B cell (primary cell): ENCODE measurements around the gene PIGM. TPM values are rescaled to one million over a fixed set of nuclear protein-coding genes. Genes with fewer than 3 reads are reported as not detected.

Experiments used
- ATAC-seq: fragments of 200-7000 bp; cut with Tn5 transposase; one replicate; pipeline ENCODE4 v1.10.0; 2021; ENCODE audit warnings: low read depth, mild to moderate bottlenecking, moderate number of reproducible peaks, moderate library complexity
- CTCF ChIA-PET: fragments of 350-600 bp; sonication (Branson Sonifier 250); formaldehyde crosslinking; loops from one replicate; lab custom pipeline; 2021; ENCODE audit warnings: antibody characterized with exemption, inconsistent platforms; lab: Charles Lee
- POLR2A ChIA-PET: fragments of 350-600 bp; sonication (Branson Sonifier 250); formaldehyde crosslinking; loops from one replicate; lab custom pipeline; 2021; ENCODE audit warnings: antibody characterized with exemption; lab: Charles Lee
- DNase-seq: peaks from one replicate; pipeline ENCODE4 v3.0.0; 2013
- H2AFZ ChIP-seq: 2 replicates; pipeline ENCODE4 v1.6.1; 2012; ENCODE audit warnings: mild to moderate bottlenecking, low read depth, low read length; ENCODE audit not compliant: insufficient read depth, poor library complexity, severe bottlenecking
- H3K27ac ChIP-seq, 2 donors: 1 replicate in 1 of 2; 2 replicates in 1 of 2; pipeline ENCODE4 v1.5.1; 2012 to 2013; ENCODE audit warnings: low read length in 2 of 2, mild to moderate bottlenecking in 2 of 2, moderate library complexity in 1 of 2
- H3K27me3 ChIP-seq, 4 experiments: fragments of 200-600 bp in 1 of 4; sonication (generic) in 1 of 4; replicated peaks in 1 of 4; 1 replicate in 2 of 4; 2 replicates in 2 of 4; pipeline versions ENCODE4 v1.6.1 to v1.7.0; 2013 to 2016; ENCODE audit warnings: low read length in 3 of 4, mild to moderate bottlenecking in 2 of 4, mixed read lengths in 1 of 4, moderate library complexity in 1 of 4; ENCODE audit not compliant: insufficient read depth in 4 of 4, control insufficient read depth in 3 of 4; ENCODE audit errors: control extremely low read depth in 1 of 4
- H3K36me3 ChIP-seq, 2 experiments: replicated peaks in 1 of 2; 1 replicate in 1 of 2; 2 replicates in 1 of 2; pipeline versions ENCODE4 v1.6.1 to v1.7.1; 2013; ENCODE audit warnings: low read length in 1 of 2; ENCODE audit not compliant: insufficient read depth in 2 of 2, control insufficient read depth in 1 of 2; ENCODE audit errors: control extremely low read depth in 1 of 2, extremely low read depth in 1 of 2
- H3K4me1 ChIP-seq, 2 donors: fragments of 200-600 bp in 1 of 2; sonication (generic) in 1 of 2; 1 replicate in 1 of 2; 2 replicates in 1 of 2; pipeline versions ENCODE4 v1.5.1 to v1.6.1; 2013 to 2017; ENCODE audit warnings: low read length in 2 of 2; ENCODE audit not compliant: control insufficient read depth in 2 of 2, insufficient read depth in 2 of 2
- H3K4me2 ChIP-seq: replicated peaks from 2 replicates; pipeline ENCODE3; 2012; ENCODE audit warnings: mild to moderate bottlenecking, low read depth, low read length; ENCODE audit not compliant: poor library complexity, severe bottlenecking
- H3K4me3 ChIP-seq, 5 experiments: fragments of 200-600 bp in 1 of 5; sonication (generic) in 1 of 5; 1 replicate in 3 of 5; 2 replicates in 2 of 5; pipeline versions ENCODE4 v1.5.1 to v1.7.0; 2011 to 2016; ENCODE audit warnings: low read length in 4 of 5, mild to moderate bottlenecking in 4 of 5, low read depth in 2 of 5, control low read depth in 1 of 5, moderate library complexity in 1 of 5; ENCODE audit not compliant: insufficient read depth in 1 of 5; ENCODE audit errors: control extremely low read depth in 1 of 5, extremely low read depth in 1 of 5
- H3K79me2 ChIP-seq: fragments of 200-600 bp; sonication (generic); one replicate; pipeline ENCODE4 v1.6.0; 2016; ENCODE audit warnings: low read length; ENCODE audit not compliant: control insufficient read depth, insufficient read depth
- H3K9ac ChIP-seq: fragments of 200-600 bp; sonication (generic); 2 replicates; pipeline ENCODE4 v1.6.1; 2017; ENCODE audit warnings: mild to moderate bottlenecking, low read length, moderate library complexity
- H3K9me3 ChIP-seq, 3 donors: one replicate each; pipeline versions ENCODE4 v1.6.1 to v1.7.1; 2013; ENCODE audit warnings: low read length in 2 of 3; ENCODE audit not compliant: control insufficient read depth in 2 of 3, insufficient read depth in 1 of 3; ENCODE audit errors: control extremely low read depth in 1 of 3
- H4K20me1 ChIP-seq: 2 replicates; pipeline ENCODE4 v1.6.0; 2012; ENCODE audit warnings: mild to moderate bottlenecking, low read length; ENCODE audit not compliant: insufficient read depth, control insufficient read depth, poor library complexity, severe bottlenecking
- H3K27ac Mint-ChIP-seq: one replicate; pipeline ENCODE4 v1.8.0; 2021; ENCODE audit warnings: mixed read lengths
- H3K27me3 Mint-ChIP-seq: one replicate; pipeline ENCODE4 v1.8.0; 2021; ENCODE audit warnings: mixed read lengths
- H3K4me1 Mint-ChIP-seq: one replicate; pipeline ENCODE4 v1.8.0; 2021; ENCODE audit warnings: mixed read lengths
- H3K4me3 Mint-ChIP-seq: one replicate; pipeline ENCODE4 v1.8.0; 2021; ENCODE audit warnings: mixed read lengths
- H3K9me3 Mint-ChIP-seq: one replicate; pipeline ENCODE4 v1.8.0; 2022; ENCODE audit warnings: mixed read lengths; ENCODE audit not compliant: insufficient read depth
- EZH2 ChIP-seq: IDR thresholded peaks from 2 replicates; pipeline ENCODE4 v1.6.1; 2012; ENCODE audit warnings: borderline replicate concordance, low read depth, mild to moderate bottlenecking, moderate library complexity, low read length; ENCODE audit not compliant: insufficient read depth, poor library complexity, severe bottlenecking
- WGBS: methylation state at CpG from one replicate; pipeline ENCODE4 v1.1.5; 2013; ENCODE audit warnings: missing lambda C conversion rate; ENCODE audit not compliant: insufficient coverage; 5-methylcytosine and 5-hydroxymethylcytosine counted together
- intact Hi-C: fragments of 100-400 bp; cut with micrococcal nuclease; formaldehyde crosslinking; loops from one replicate; pipeline ENCODE4 v1.10.0; 2022
- polyA plus RNA-seq: library from polyadenylated mRNA; depleted of rRNA; stranded (reverse); fragments of >200 nt; gene quantifications from 2 replicates; pipeline ENCODE4 v1.2.3, GENCODE V29; 2012
- total RNA-seq, 2 donors: library from RNA; stranded (reverse); fragments of 120-200 nt in 1 of 2; gene quantifications; 1 replicate in 1 of 2; 2 replicates in 1 of 2; pipeline versions ENCODE4 v1.2.3 to v1.2.4, GENCODE V29; 2013 to 2022
- TF ChIP-seq, protein P1 (sequence below): fragments of 200-600 bp; IDR thresholded peaks from one replicate; pipeline ENCODE4 v1.8.0; 2022; ENCODE audit warnings: antibody characterized with exemption, mild to moderate bottlenecking

Gene PIGM
- total and polyA plus RNA-seq, 2 donors (not counting 1 experiment from before 2014, with no cell fraction given), result 1.4 to 7.4 TPM

DNA sequence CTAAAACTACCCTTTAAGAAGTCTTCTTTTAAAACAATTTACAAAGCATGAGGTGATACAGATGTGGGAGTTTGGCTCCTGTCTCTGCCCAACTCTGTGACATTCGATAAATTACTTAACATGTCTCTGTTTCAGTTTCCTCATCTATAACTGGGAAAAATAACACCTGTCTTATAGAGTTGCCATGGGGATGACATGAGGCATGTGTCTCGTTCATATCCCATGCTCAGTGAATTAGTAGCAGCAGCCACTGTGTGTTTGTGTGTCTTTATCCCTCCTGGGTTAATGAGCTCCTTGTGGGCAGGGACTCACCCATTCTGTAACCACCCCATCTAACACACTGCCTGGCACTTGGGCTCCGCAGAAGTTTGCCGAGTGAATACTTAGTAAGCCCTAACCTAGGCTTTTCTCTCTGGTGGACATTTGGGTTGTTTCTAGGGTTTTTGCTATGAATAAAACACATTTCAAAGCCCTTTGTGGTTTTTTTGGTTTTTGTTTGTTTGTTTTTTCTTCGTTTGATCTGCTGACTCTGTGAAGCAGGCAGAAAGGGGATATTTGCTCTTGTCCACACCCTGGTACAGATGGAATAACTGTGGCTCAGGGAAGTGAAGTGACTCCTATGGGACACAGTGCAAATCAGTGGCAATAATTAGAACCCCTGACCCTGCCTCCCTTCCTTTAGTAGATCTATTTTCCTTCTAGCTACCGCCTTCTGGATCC is 48.8 kb upstream of the PIGM start:
- Mint-ChIP-seq H3K27me3 (peaks cover 53% of the 10 kb centered on the region), H3K4me1 (peaks cover 12% of the 10 kb centered on the region), H3K9me3 (no peaks in the 10 kb centered on the region), H3K4me3 (no peak overlapping the region), H3K27ac (no peak overlapping the region)
- DNase-seq (no peak), ATAC-seq (no peak)
- H3K36me3 ChIP-seq, result no peaks in the 10 kb centered on the region
- no peak overlapping the region for H3K4me2 ChIP-seq
- TF ChIP-seq EZH2, result no peak
- TF ChIP-seq, protein P1, sequence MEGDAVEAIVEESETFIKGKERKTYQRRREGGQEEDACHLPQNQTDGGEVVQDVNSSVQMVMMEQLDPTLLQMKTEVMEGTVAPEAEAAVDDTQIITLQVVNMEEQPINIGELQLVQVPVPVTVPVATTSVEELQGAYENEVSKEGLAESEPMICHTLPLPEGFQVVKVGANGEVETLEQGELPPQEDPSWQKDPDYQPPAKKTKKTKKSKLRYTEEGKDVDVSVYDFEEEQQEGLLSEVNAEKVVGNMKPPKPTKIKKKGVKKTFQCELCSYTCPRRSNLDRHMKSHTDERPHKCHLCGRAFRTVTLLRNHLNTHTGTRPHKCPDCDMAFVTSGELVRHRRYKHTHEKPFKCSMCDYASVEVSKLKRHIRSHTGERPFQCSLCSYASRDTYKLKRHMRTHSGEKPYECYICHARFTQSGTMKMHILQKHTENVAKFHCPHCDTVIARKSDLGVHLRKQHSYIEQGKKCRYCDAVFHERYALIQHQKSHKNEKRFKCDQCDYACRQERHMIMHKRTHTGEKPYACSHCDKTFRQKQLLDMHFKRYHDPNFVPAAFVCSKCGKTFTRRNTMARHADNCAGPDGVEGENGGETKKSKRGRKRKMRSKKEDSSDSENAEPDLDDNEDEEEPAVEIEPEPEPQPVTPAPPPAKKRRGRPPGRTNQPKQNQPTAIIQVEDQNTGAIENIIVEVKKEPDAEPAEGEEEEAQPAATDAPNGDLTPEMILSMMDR, result no peak
- no peak overlapping the region for H2AFZ ChIP-seq
- no peak overlapping the region for H3K9ac ChIP-seq
- CTCF ChIA-PET, result interaction anchor here (0.6 to 8.9 kb wide), 6 partner anchors 9 to 334 kb away, joined by 3 to 112 read pairs (median 4); partner anchors contain the start of gene IGSF8
- H3K4me3 ChIP-seq, result no peak overlapping the region
- no peaks in the 10 kb centered on the region for H3K79me2 ChIP-seq
- peaks cover 6 to 9% of the 10 kb centered on the region in 2 donors for H3K4me1 ChIP-seq
- peaks cover 0 to 51% (median 35%) of the 10 kb centered on the region in 4 experiments for H3K27me3 ChIP-seq
- WGBS, result 92% methylated on average over 1 of the region's 6 CpGs
- intact Hi-C loops, result no loop called here
- no peaks in the 10 kb centered on the region for H4K20me1 ChIP-seq
- H3K9me3 ChIP-seq, result peaks cover 0 to 4% (median 0%) of the 10 kb centered on the region in 3 donors
- no peak overlapping the region for H3K27ac ChIP-seq
- POLR2A ChIA-PET, result no interaction called here

DNA sequence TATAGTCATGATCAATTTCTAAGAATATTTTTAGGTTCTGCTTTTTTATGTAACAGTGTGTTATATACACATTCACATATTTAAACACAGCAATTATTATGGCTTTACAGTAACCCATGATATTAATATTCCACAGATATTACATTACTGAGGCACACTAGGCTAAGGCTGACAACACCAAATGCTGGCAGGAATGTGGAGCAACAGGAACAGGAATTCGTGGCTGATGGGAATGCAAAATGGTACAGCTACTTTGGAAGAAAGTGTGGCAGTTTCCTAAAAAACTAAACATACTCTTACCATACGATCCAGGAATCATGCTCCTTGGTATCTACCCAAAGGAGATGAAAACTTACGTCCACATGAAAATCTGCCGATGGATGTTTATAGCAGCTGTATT is 47.7 kb upstream of the PIGM start:
- no peak overlapping the region for H3K4me3 Mint-ChIP-seq
- Histone ChIP-seq H3K4me3 (no peak overlapping the region), H4K20me1 (no peaks in the 10 kb centered on the region), H3K27me3 (peaks cover 0 to 51% (median 35%) of the 10 kb centered on the region in 4 experiments), H3K36me3 (no peaks in the 10 kb centered on the region), H3K4me1 (peaks cover 6 to 9% of the 10 kb centered on the region in 2 donors), H3K9me3 (peaks cover 0 to under 1% (median 0%) of the 10 kb centered on the region in 3 donors), H3K79me2 (no peaks in the 10 kb centered on the region), H3K9ac (no peak overlapping the region), H3K4me2 (no peak overlapping the region), H3K27ac (no peak overlapping the region), H2AFZ (no peak overlapping the region)
- ATAC-seq (no peak), DNase-seq (no peak)
- no peaks in the 10 kb centered on the region for H3K9me3 Mint-ChIP-seq
- peaks cover 8% of the 10 kb centered on the region for H3K4me1 Mint-ChIP-seq
- ChIA-PET POLR2A (no interaction called here), CTCF (interaction anchor here (0.7 to 4.4 kb wide), 12 partner anchors 10 to 290 kb away, joined by 3 to 46 read pairs (median 6); partner anchors contain the start of gene KCNJ10)
- WGBS, result no CpG with 5 or more reads among the region's 4 CpGs
- H3K27ac Mint-ChIP-seq, result no peak overlapping the region
- TF ChIP-seq, protein P1, result no peak
- no peak for TF ChIP-seq EZH2
- peaks cover 54% of the 10 kb centered on the region for H3K27me3 Mint-ChIP-seq
- intact Hi-C loops, result loop anchor here (5.0 kb wide), 1 partner anchor 142 kb away; no protein-coding TSS in a partner anchor
